ENCODE data around the gene SSNA1.

SSNA1 gene

DNA sequence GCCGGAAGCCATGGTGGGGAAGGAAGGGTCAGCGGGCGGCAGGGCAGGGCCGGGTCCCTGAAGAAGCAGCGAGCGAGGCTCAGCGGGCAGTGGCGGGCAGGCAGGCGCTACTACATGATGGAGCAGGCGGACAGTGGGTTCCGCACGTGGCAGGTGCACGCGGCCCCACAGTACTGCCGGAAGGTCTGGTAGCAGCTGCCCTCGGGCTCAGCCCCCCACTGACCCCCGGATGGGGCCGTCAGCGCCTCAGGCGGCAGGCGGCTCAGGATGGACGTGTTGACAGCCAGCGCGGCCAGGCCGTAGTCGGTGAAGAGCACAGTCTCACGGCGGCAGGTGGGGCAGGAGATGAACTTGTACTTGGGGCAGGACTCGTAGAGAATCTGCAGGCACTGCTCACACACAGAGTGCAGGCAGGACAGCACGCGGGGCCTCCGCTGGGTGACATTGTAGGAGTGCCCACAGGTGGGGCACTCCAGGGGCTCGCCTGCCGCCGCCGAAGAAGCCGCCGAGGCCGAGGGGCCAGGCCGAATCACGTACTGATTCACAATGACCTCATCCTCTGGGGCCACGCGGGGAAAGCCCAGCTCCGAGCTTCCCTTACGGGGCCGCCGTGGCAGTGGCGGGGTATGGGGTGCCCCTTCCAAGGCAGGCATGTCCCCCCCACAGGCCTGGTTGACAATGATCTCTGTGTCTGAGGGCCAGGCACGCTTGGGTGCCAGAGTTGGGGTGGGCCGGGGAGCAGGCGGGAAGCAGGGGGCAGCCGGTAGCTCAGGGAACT lies 32.0 kb downstream of the SSNA1 start:
- no peak for DNase-seq (ENCODE audit: low spot score)

DNA sequence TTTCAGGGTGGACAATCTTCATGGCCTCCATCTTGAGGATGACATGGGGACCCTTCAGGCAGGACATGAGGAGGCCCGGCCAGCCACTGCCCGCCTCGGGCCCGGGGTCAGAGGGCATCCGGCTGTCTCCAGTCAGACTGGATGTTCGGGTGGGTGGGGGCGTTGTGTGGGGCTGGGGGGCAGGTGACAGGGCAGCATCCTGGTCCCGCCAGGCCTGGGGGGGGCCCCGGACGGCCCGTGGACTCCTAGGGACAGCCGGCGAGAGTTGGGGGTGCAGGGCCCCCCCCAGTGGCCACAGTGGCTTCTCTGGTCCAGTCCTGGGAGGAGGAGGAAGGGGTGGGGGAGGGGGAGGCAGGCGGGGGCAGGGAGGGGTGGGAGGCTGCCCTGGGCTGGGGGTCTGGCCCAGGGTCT lies 32.6 kb downstream of the SSNA1 start:
- no peak for DNase-seq (ENCODE audit: low spot score)

DNA sequence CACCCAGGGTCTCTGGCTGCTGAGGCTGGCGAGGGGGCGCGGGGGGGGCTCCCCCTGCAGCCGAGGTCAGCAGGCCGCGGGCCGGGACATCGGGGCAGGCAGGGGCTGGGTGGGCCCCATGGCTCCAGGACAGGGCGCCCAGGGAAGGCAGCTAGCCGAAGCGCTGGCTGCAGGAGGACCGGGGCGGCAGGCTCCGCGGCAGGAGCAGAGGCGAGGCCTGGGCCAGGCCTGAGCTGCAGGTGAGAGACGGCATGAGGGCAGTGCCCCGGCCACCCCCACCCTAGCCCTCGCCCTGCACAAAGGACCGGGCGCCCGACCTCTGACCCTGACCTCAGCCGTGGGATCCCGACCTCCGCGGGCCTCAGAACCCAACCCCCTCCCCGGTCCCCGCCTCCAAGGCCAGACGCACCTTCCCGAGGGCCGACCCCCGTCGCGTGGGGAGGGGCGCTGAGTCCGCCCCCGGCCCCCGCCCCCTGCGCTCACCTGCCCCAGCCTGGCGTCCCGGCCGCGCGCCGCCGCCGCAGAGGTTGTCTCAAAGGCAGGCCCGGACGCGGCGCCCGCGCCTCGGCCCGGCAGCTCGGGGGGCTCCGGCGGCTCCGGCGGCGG lies 33.1 kb downstream of the SSNA1 start:
- DNase-seq (ENCODE audit: low spot score): no peak

DNA sequence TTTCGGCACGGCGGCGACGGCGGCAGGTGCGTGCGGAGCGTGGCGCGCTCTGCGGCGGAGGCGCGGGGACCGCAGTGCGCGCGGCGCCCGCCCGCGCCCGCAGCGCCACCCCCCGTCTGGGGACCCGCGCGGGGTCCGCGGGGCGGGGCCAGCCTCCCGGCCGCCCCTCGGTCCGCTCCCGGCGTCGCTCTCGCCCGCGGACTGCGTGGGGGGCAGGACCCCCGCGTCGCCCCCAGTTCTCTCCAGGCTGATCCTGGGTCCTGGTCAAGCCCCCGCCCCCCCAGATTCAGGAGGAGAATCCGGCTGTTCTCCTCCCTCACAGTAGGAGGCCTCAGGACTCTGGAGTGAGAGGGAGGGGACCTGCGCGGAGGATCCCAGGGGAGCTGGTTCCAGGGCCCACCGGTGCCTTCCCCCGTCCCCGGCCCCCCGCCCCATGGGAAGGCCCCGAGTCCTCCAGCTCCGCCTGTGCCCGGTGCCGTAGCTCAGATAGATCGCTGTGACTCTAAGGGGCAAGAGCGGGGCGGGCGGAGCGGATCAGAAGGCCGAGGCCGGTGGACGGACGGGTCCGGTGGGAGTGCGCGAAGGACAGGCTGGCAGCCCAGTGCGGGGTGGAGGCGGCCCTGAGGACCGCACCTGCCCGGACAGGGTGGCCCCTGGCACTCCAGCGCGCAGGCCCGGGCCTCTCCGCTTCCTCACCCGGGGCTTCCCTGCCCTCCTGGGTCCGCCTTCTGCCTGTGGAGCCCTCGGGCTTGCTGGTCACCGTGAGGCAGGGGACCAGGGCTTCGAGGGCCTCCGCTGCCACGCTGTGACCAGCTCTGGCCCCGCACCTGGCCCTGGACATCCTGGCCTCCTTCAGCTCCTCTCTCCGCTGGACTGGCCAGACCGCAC lies 34.0 kb downstream of the SSNA1 start, which contains the start of gene RNF208:
RNF208 (minus strand) TSS at position 51 of the 888 bp plus-strand sequence. CDS start 1,028 bp downstream, outside the sequence.
- DNase-seq (ENCODE audit: low spot score): no peak

DNA sequence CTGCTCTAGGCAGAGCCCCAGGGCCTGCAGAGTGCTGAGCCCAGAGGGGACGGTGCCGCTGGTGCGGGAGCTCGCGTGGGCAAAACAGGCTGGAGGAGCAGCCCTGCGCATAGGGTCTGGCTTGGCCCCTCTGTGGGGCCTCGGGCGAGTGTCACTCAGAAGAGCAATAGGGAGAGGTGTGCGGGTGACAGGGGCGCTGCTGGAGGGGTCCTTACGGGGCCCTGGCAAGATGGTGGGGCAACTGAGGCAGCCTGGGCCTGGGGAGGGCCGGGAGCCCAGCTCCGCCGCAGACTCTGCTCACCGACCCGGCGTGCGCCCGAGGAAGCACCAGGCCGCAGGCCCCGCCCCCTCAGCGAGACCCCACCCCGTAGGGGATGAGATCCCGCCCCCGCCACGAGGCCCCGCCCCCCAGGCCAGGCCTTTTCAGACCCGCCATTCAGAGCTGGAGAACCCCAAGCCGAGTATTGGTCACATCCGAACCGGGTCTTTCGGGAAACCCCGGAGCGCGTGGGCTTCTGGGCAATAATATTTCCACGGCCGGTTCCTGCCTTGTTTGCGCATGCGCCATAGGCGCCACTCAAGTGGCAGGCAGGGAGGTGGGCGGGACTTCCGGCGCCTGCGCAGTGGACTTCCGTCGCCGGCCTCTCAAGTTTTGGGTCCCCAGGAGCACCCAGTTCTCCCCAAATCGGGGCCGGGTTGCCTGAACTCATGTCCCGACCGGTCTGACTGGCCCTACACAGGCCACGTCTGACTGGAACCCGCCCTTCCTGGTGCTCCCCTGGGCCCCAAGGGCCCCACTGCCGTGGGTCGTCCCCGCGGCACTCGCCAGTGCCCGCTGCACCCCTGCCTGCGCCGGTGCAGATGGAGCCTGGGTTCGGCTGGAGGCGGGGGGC lies 34.8 kb downstream of the SSNA1 start:
- peak; percentile 99 for DNase-seq (ENCODE audit: low spot score)

DNA sequence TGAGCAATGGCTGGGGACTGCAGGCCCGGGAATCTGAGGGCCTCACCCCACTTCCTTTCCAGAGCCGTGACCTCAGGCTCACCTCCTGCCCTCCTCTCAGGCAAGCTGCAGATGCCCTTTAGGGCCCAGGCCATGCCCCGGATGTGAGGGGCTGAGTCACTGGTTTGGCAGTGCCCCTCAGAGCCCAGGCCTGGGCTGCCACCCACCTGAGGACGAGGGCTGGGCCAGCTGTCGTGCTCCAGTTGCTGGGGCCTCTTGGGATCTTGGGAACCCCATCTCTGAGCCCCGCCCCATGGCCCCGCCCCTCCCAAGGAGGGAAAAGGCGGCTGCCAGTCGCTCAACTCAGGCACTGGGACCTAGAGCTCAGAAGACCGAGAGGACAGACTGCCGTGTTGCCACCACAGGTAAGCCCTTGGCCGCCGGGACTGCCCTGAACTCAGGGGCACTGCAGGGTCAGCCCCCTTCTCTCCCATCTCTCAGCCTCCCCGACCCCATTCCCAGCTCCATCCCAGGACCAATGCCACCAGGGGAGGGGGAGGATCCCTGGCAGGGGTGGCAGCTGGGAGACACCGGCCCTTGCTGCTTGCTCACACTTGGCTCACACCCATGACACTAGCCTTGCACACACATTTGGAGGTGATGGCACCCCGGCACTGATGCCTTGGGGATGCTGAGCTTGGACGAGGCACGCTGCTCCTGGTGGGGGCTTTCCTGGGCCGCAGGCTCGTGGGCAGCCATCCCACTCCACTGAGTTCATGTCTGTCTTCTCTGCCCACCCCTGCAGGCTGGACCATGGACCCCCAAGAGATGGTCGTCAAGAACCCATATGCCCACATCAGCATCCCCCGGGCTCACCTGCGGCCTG lies 36.6 kb downstream of the SSNA1 start, which contains the start of gene CYSRT1:
CYSRT1 (plus strand) TSS at position 345 of the 865 bp plus-strand sequence; CDS start at position 793, 448 bp downstream.
- no peak for DNase-seq (ENCODE audit: low spot score)

DNA sequence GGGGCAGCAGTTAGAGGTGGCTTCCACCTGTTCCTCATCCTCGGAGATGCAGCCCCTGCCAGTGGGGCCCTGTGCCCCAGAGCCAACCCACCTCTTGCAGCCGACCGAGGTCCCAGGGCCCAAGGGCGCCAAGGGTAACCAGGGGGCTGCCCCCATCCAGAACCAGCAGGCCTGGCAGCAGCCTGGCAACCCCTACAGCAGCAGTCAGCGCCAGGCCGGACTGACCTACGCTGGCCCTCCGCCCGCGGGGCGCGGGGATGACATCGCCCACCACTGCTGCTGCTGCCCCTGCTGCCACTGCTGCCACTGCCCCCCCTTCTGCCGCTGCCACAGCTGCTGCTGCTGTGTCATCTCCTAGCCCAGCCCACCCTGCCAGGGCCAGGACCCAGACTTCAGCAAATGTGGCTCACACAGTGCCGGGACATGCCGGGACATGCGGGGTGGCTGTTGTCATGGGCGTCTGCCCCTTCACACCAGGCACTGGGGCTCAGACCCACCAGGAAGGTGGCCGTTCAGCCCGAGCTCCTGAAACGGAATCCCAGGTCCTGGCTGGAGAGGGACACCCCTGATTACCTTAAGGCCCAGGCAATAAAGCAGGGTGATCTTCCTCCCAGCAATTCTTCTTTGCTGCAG lies 37.3 kb downstream of the SSNA1 start:
- no peak for DNase-seq (ENCODE audit: low spot score)

DNA sequence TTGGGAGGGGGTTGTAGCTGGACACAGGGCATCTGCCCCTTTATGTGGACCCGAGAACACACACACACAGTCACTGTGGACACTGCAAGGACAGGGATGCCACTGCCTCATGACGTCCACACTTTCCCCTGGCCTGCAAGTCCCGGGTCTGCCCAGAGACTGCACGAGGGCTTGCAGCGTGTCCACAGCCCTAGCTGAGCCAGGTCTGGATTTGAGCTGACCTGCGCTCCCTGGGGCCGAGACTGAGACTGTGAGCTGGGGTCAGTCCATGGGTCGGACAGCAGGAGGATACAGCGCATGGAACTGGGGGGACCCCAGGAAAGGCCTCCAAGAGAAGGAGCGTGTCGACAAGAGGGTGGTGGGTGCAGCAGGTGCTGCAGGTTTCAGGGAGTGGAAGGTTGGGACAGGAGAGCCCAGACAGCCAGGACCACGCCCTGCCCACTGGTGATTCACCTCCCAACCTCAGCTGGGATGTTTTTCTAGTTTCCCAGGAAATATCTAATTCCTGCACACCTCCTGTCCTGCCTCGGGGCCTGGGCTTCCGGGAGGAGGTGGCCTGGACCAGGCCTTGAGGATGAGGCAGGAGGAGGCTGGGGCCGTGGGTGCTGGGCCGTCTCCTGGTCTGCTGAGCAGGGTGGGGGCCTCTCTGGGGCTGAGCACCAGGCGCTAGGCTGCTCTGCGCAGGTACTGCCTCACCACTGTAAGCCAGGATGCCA lies 38.0 kb downstream of the SSNA1 start:
- DNase-seq (ENCODE audit: low spot score): no peak

DNA sequence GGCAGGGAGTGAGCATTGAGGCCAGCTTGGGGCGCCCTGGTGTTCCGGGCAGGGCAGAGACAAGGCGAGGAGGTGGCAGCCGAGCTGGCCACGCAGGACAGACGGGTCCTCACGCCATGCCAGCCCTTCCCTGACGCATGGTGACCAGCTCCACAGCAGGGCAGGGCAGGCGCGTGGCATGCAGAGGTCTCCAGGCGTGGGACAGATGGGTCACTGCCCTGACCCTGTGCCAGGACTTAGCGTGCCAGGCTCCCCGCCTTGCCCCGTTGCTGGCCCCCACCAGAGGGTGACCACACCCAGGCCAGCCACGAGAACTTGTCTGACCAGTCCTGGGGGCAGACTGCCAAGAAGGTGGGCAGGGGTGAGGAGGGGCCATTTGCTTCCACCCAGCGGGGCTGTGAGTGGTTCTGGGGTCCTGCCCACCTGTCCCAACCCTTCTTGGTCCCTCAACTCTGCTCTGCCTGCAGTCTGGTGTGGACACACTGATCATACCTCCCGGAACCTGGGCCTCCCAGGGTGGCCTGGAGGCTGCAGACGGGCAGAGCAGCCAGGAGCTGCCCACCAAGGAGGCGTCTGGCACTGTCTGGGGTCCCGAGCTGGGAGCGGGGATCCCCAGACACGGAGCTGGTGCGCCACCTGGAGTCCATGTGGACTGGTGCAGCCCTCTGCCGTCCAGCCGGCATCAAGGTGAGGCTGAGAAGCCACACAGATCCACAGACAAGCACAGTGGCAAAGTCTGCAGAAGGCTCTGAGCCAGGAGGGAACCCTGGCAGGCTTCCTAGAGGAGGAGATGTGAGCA lies 38.8 kb downstream of the SSNA1 start, which contains the start of gene RNF224:
RNF224 (plus strand) TSS at position 449 of the 799 bp plus-strand sequence. CDS start 834 bp downstream, outside the sequence.
- DNase-seq (ENCODE audit: low spot score): peak; percentile 90

DNA sequence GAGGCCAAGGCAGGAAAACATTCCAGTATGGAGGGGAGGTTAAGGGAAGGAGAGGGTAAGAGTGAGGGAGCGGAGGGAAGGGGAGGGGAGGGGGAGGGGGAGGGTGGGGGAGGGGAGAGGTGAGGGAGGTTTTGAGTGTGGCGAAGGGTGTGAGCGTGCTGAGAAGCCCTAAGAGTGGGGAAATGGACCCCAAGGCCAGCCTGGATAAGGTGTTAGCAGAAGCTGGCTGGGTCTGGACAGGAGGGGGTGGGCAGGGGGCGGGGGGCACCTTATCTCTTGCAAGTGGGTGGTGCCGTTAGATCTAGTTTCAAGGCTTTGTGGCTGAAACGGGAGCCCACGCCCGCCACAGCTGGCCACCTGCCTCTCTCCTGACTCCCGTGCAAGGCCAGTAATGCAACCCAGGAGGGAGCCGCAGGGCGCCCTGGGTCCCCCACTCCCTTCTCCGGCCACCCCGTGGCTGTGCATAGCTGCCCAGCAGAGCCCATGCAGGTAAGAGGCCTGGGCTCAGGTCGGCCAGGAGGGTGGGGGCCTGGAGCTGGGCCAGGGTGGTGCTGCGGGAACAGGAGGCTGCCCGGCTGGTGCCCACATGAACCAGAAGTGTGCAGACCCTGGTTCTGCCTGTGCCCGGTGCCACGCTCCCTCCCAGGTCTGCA lies 39.5 kb downstream of the SSNA1 start:
- no peak for DNase-seq (ENCODE audit: low spot score)

DNA sequence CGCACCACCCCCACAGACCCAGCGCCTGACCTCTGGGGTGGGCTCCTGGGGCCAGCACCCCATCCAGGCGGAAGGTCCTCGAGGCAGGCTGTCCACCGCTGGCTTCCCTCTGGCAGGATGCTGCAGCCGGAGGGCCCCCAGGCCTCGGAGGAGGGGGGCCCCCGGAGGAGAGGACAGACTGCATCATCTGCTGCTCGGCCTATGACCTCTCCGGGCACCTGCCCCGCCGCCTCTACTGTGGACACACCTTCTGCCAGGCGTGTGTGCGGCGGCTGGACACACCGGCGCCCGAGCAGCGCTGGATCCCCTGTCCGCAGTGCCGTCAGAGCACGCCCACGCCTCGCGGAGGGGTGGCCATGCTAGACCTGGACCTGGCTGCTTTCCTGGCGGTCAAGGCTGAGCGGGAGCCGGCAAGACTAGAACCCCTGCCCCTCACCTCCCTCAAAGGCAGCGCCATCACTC lies 40.1 kb downstream of the SSNA1 start:
- no peak for DNase-seq (ENCODE audit: low spot score)

DNA sequence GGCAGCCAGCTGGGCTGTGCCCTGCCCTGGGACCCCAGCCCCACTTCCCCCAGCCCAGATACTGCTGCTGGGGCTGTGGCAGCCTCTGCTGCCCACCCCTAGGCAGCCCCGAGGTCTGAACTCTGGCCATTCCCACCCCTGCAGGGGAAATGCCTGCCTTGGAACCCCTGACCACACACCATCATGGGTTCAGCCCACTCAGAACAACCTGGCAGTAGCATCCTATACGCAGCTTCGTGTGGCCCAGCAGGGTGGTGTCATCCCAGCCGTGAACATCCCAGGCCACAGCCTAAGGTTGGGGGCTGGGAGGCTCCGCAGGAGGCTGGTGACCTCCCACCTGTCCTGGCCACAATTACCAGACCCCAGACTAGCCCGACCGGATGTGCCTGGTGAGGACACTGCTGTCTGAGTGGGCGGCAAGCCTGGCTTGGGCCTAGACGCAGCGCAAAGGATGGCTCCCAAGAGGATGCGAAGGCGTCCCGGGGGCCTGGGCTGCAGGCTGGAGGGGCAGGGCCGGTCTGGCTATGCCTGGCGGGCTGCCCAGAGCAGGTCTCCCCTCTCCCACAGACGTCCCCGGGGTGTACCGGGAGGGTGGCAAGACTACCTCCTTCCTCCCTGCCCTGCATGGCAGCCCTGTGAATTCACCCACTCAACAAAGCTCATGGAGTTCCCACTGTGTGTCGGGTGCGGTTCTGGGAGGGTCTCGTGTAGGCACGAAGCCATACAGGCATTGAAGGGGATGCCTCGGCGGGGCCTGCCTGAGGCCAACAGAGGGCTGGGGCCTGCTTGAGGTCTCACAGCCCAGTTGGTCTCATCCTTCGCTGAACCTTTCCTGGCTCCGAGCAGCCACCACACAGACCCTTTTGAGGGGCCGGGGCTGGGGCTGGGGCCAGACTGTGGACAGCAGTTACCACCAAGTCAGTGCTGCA lies 40.8 kb downstream of the SSNA1 start:
- no peak for DNase-seq (ENCODE audit: low spot score)

DNA sequence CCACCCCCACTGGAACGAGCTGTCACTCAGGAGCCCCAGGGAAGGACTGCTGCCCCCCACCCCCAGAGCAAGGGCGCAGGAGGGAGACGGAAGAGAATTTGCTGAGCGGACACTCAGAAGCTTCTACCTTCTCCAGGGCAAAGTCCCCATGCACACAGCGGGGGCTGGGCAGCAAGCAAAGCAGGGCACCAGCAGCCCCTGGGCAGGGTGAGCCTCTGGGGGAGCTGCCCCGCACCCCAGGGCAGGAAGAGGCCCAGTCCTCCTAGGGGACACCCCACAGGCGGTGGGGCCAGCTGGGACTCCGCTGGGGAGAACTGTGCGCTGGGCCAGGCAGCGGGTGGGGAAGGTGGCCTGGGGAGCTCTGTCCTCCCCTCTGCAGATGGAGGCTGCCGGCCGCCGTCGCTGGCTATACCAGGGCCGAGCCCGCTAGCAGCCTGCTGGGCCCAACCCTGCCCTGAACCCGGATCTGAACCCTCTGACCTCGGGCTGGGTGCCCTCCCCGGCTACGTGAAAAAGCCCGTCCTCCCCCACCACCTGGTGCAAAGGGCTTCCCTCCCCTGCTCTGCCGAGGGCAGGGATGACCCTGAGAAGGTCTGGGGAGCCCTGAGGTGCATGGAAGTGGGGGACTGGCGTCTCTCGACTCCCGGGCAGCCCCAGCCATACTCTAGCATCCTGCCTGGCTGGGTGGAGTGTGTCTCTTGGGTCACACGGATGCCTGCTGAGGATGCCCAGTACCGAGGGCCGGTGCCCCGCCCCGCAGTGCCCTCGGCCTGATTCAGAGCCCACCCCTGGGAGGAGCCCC lies 41.6 kb downstream of the SSNA1 start:
- DNase-seq (ENCODE audit: low spot score): no peak

DNA sequence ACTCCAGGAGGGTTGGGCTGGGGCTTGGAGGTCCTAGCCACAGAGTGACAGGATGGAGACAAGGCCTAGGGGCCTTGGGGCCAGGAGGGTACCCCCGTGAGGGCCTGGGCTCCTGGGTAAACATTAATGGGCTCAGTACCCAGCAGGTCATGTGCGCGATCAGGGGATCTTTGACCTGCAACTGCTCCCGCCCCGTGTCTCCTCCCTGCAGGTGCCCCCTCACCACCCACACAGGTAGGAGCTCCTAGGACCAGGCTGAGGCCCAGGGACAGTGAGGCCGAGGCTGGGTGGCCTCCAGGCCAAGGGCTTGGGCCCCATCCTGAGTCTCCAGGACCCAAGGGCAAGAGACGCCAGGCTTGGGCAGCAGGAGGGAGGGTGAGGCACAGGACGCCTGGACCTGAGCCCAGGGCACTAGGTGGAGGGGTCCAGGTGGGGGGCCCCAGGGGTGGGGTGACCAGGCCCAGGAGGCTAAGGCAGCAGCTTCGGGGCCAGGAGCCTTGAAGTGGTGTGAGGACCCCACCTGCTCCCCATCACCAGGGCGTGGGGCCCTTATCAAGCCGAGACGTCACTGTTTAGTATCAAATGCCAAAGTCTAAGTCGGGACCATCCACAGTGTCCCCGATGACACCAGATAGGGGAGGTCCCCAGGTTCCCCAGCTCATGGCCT lies 42.4 kb downstream of the SSNA1 start, which contains the start of gene SLC34A3:
SLC34A3 (plus strand) TSS at position 197 of the 667 bp plus-strand sequence. CDS start 802 bp downstream, outside the sequence.
- no peak for DNase-seq (ENCODE audit: low spot score)

Measured in NAMALWA (cell line).